Measurements from ENCODE around the gene SHC3.

SHC3 gene

GRCh38 chr9:88995627-88996026, 183.0 kb downstream of the SHC3 start:
- TF ChIP-seq CTCF (IDR thresholded peaks at IDR 0.05; ENCODE audit: extremely low read depth, insufficient read depth, missing control alignments): no peak
- no peak for DNase-seq (ENCODE audit: low spot score)
- in situ Hi-C loops (cut with MboI; ENCODE audit: low pct_unique_long_range_greater_than_20kb, low sequenced_read_pairs, unreplicated experiment): loop anchor here (10.0 kb wide), 1 partner anchor 401 kb away; no protein-coding TSS in a partner anchor

- no peak for TF ChIP-seq CTCF (IDR thresholded peaks at IDR 0.05; ENCODE audit: extremely low read depth, insufficient read depth, missing control alignments)
- in situ Hi-C loops (cut with MboI; ENCODE audit: low pct_unique_long_range_greater_than_20kb, low sequenced_read_pairs, unreplicated experiment): loop anchor here (10.0 kb wide), 1 partner anchor 400 kb away; no protein-coding TSS in a partner anchor
- DNase-seq (ENCODE audit: low spot score): no peak
These were observed 183.4 kb downstream of the SHC3 start for GRCh38 chr9:88995200-88995577.

- TF ChIP-seq CTCF (IDR thresholded peaks at IDR 0.05; ENCODE audit: extremely low read depth, insufficient read depth, missing control alignments): no peak
- in situ Hi-C loops (cut with MboI; ENCODE audit: low pct_unique_long_range_greater_than_20kb, low sequenced_read_pairs, unreplicated experiment): loop anchor here (10.0 kb wide), 1 partner anchor 400 kb away; no protein-coding TSS in a partner anchor
- no peak for DNase-seq (ENCODE audit: low spot score)
These were observed 184.0 kb downstream of the SHC3 start for GRCh38 chr9:88994469-88995199.

GRCh38 chr9:88993871-88994460, 184.7 kb downstream of the SHC3 start:
- DNase-seq (ENCODE audit: low spot score): no peak
- no peak for TF ChIP-seq CTCF (IDR thresholded peaks at IDR 0.05; ENCODE audit: extremely low read depth, insufficient read depth, missing control alignments)
- in situ Hi-C loops (cut with MboI; ENCODE audit: low pct_unique_long_range_greater_than_20kb, low sequenced_read_pairs, unreplicated experiment): loop anchor here (10.0 kb wide), 1 partner anchor 399 kb away; no protein-coding TSS in a partner anchor

GRCh38 chr9:88993327-88993726, 185.3 kb downstream of the SHC3 start:
- no peak for TF ChIP-seq CTCF (IDR thresholded peaks at IDR 0.05; ENCODE audit: extremely low read depth, insufficient read depth, missing control alignments)
- in situ Hi-C loops (cut with MboI; ENCODE audit: low pct_unique_long_range_greater_than_20kb, low sequenced_read_pairs, unreplicated experiment): loop anchor here (10.0 kb wide), 1 partner anchor 399 kb away; no protein-coding TSS in a partner anchor

GRCh38 chr9:88992556-88992955, 186.1 kb downstream of the SHC3 start:
- in situ Hi-C loops (cut with MboI; ENCODE audit: low pct_unique_long_range_greater_than_20kb, low sequenced_read_pairs, unreplicated experiment): loop anchor here (10.0 kb wide), 1 partner anchor 398 kb away; no protein-coding TSS in a partner anchor
- TF ChIP-seq CTCF (IDR thresholded peaks at IDR 0.05; ENCODE audit: extremely low read depth, insufficient read depth, missing control alignments): no peak
- no peak for DNase-seq (ENCODE audit: low spot score)

More at GRCh38 chr9:88993327-88993726, 185.3 kb downstream of the SHC3 start:
- no peak for DNase-seq (ENCODE audit: low spot score)

Measured in GM13977 (cell line).